CMK (cell line): ENCODE measurements around the gene CAVIN1.
"Not testable (repeated sequence)": the region's sequence is repeated elsewhere in the genome, so short reads cannot be mapped to it uniquely, and the experiment has no call there.

Experiments
- DNase-seq: peaks from one replicate; pipeline ENCODE4 v3.0.0-alpha.2; 2010; ENCODE audit warnings: low read depth

The CAVIN1 gene

GRCh38 chr17:42431758-42432161, 8.7 kb upstream of the CAVIN1 start:
- DNase-seq = no peak

- no peak for DNase-seq
Observed at GRCh38 chr17:42429726-42430447, 6.8 kb upstream of the CAVIN1 start.

GRCh38 chr17:42428141-42428944, 5.3 kb upstream of the CAVIN1 start:
- DNase-seq = no peak

- DNase-seq = no peak
Observed at GRCh38 chr17:42424991-42425610, 2.0 kb upstream of the CAVIN1 start.

GRCh38 chr17:42423766-42424165, 710 bp upstream of the CAVIN1 start:
- no peak for DNase-seq

GRCh38 chr17:42422412-42422957, 571 bp downstream of the CAVIN1 start:
- DNase-seq = no peak

GRCh38 chr17:42421507-42422338, 1.3 kb downstream of the CAVIN1 start:
- DNase-seq = no peak

- no peak for DNase-seq
Observed at GRCh38 chr17:42421136-42421506, 1.9 kb downstream of the CAVIN1 start.

GRCh38 chr17:42417981-42418380, 5.1 kb downstream of the CAVIN1 start:
- not testable (repeated sequence) for DNase-seq

GRCh38 chr17:42414704-42415409, 8.2 kb downstream of the CAVIN1 start:
- peak; percentile 83 for DNase-seq

- no peak for DNase-seq
Observed at GRCh38 chr17:42413464-42414040, 9.5 kb downstream of the CAVIN1 start.

- no peak for DNase-seq
Observed at GRCh38 chr17:42411905-42412679, 11.0 kb downstream of the CAVIN1 start.

GRCh38 chr17:42411361-42411760, 11.7 kb downstream of the CAVIN1 start:
- no peak for DNase-seq

GRCh38 chr17:42410319-42410685, 12.8 kb downstream of the CAVIN1 start:
- DNase-seq = no peak

GRCh38 chr17:42409523-42410318, 13.3 kb downstream of the CAVIN1 start:
- DNase-seq = no peak

- no peak for DNase-seq
Observed at GRCh38 chr17:42408061-42408460, 15.0 kb downstream of the CAVIN1 start.

- no peak for DNase-seq
Observed at GRCh38 chr17:42407289-42407836, 15.7 kb downstream of the CAVIN1 start.

- no peak for DNase-seq
Observed at GRCh38 chr17:42406615-42407288, 16.3 kb downstream of the CAVIN1 start.
